ENCODE results near the gene ZNF432. TPM values are rescaled to one million over a fixed set of nuclear protein-coding genes. Genes with fewer than 3 reads are reported as not detected.

Gene ZNF432
- total and polyA plus RNA-seq, 2 experiments from 2014 or later = 3.3 to 13.2 TPM

DNA sequence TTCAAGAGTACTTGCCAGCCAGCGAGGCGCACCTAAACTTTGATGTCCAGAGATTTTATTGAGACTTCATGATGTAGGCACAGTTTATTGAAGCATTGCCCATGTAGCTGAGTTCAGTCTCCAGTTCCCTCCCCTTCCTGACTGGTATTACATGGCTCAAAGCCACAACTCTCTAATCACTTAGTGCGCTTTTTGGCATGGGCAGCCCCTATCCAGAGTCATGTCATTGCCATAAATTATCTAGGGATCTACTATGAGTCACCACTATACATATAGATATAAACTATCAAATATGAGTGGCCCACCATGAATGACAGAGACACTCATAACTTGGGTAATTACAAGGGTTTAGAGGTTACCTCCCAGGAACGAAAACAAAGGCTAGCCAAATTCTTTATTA, 28.1 kb downstream of the ZNF432 start:
- DNase-seq (ENCODE audit: low spot score) (no peak), ATAC-seq (no peak)
- Mint-ChIP-seq H3K27ac (no peak overlapping the region), H3K4me1 (no peaks in the 10 kb centered on the region), H3K4me3 (no peak overlapping the region), H3K36me3 (ENCODE audit: low read depth) (peaks cover 98% of the 10 kb centered on the region), H3K27me3 (ENCODE audit: insufficient read depth, low read depth, poor library complexity) (no peaks in the 10 kb centered on the region), H3K9me3 (peaks cover 12% of the 10 kb centered on the region)
- H3K79me2 ChIP-seq (replicated peaks; ENCODE audit: insufficient read depth) = peaks cover 49% of the 10 kb centered on the region
- H2AFZ ChIP-seq = no peak overlapping the region
- no peaks in the 10 kb centered on the region; the same call in 1 of the 2 replicates for H4K20me1 ChIP-seq (replicated peaks; ENCODE audit: insufficient read depth)
- H3K27ac ChIP-seq (ENCODE audit: low read depth) = no peak overlapping the region
- no peaks in the 10 kb centered on the region for H3F3A ChIP-seq (replicated peaks; ENCODE audit: low read depth)
- H3K4me1 ChIP-seq (ENCODE audit: insufficient read depth) = no peaks in the 10 kb centered on the region
- no peak for TF ChIP-seq JUNB (IDR thresholded peaks at IDR 0.05; ENCODE audit: unreplicated experiment)
- TF ChIP-seq, protein P1, sequence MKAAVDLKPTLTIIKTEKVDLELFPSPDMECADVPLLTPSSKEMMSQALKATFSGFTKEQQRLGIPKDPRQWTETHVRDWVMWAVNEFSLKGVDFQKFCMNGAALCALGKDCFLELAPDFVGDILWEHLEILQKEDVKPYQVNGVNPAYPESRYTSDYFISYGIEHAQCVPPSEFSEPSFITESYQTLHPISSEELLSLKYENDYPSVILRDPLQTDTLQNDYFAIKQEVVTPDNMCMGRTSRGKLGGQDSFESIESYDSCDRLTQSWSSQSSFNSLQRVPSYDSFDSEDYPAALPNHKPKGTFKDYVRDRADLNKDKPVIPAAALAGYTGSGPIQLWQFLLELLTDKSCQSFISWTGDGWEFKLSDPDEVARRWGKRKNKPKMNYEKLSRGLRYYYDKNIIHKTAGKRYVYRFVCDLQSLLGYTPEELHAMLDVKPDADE (IDR thresholded peaks at IDR 0.05) = no peak
- TF ChIP-seq NANOG (IDR thresholded peaks at IDR 0.05; ENCODE audit: borderline replicate concordance) = no peak
- no peak for TF ChIP-seq EZH2 (IDR thresholded peaks at IDR 0.05; ENCODE audit: low read depth, unreplicated experiment)
- TF ChIP-seq STAT1 (IDR thresholded peaks at IDR 0.05; ENCODE audit: unreplicated experiment) = no peak
- TF ChIP-seq, protein P2, sequence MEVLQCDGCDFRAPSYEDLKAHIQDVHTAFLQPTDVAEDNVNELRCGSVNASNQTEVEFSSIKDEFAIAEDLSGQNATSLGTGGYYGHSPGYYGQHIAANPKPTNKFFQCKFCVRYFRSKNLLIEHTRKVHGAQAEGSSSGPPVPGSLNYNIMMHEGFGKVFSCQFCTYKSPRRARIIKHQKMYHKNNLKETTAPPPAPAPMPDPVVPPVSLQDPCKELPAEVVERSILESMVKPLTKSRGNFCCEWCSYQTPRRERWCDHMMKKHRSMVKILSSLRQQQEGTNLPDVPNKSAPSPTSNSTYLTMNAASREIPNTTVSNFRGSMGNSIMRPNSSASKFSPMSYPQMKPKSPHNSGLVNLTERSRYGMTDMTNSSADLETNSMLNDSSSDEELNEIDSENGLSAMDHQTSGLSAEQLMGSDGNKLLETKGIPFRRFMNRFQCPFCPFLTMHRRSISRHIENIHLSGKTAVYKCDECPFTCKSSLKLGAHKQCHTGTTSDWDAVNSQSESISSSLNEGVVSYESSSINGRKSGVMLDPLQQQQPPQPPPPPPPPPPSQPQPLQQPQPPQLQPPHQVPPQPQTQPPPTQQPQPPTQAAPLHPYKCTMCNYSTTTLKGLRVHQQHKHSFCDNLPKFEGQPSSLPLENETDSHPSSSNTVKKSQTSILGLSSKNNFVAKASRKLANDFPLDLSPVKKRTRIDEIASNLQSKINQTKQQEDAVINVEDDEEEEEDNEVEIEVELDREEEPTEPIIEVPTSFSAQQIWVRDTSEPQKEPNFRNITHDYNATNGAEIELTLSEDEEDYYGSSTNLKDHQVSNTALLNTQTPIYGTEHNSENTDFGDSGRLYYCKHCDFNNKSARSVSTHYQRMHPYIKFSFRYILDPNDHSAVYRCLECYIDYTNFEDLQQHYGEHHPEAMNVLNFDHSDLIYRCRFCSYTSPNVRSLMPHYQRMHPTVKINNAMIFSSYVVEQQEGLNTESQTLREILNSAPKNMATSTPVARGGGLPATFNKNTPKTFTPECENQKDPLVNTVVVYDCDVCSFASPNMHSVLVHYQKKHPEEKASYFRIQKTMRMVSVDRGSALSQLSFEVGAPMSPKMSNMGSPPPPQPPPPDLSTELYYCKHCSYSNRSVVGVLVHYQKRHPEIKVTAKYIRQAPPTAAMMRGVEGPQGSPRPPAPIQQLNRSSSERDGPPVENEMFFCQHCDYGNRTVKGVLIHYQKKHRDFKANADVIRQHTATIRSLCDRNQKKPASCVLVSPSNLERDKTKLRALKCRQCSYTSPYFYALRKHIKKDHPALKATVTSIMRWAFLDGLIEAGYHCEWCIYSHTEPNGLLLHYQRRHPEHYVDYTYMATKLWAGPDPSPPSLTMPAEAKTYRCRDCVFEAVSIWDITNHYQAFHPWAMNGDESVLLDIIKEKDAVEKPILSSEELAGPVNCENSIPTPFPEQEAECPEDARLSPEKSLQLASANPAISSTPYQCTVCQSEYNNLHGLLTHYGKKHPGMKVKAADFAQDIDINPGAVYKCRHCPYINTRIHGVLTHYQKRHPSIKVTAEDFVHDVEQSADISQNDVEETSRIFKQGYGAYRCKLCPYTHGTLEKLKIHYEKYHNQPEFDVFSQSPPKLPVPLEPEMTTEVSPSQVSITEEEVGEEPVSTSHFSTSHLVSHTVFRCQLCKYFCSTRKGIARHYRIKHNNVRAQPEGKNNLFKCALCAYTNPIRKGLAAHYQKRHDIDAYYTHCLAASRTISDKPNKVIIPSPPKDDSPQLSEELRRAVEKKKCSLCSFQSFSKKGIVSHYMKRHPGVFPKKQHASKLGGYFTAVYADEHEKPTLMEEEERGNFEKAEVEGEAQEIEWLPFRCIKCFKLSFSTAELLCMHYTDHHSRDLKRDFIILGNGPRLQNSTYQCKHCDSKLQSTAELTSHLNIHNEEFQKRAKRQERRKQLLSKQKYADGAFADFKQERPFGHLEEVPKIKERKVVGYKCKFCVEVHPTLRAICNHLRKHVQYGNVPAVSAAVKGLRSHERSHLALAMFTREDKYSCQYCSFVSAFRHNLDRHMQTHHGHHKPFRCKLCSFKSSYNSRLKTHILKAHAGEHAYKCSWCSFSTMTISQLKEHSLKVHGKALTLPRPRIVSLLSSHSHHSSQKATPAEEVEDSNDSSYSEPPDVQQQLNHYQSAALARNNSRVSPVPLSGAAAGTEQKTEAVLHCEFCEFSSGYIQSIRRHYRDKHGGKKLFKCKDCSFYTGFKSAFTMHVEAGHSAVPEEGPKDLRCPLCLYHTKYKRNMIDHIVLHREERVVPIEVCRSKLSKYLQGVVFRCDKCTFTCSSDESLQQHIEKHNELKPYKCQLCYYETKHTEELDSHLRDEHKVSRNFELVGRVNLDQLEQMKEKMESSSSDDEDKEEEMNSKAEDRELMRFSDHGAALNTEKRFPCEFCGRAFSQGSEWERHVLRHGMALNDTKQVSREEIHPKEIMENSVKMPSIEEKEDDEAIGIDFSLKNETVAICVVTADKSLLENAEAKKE (CRISPR knock-in tag; IDR thresholded peaks at IDR 0.05) = no peak
- TF ChIP-seq ZNF331 (CRISPR knock-in tag; IDR thresholded peaks at IDR 0.05; ENCODE audit: low read depth) = no peak
- no peak for TF ChIP-seq CREB1 (CRISPR knock-in tag; IDR thresholded peaks at IDR 0.05; ENCODE audit: low read depth)
- peaks cover 86% of the 10 kb centered on the region for H3K36me3 ChIP-seq (ENCODE audit: insufficient read depth)
- H3K27me3 ChIP-seq (ENCODE audit: insufficient read depth) = no peaks in the 10 kb centered on the region
- no peak overlapping the region for H3K4me2 ChIP-seq
- H3K9me2 ChIP-seq (ENCODE audit: insufficient read depth) = 0 out of 2 replicates have a peak, but pooled peaks cover 3% of the 10 kb centered on the region
- H3K4me3 ChIP-seq = no peak overlapping the region

Measured in GM23338 (cell line).